PC-3 (cell line): Measurements from ENCODE around the gene EDN3. TPM values are rescaled to one million over a fixed set of nuclear protein-coding genes. Genes with fewer than 3 reads are reported as not detected.
"Not testable (repeated sequence)": the region's sequence is repeated elsewhere in the genome, so short reads cannot be mapped to it uniquely, and the experiment has no call there.

Experiments used
- ATAC-seq: fragments of 200-7000 bp; cut with Tn5 transposase; 2 replicates; pipeline ENCODE4 v1.9.1; 2020; ENCODE audit warnings: mild to moderate bottlenecking, moderate library complexity
- BruUV-seq: library from RNA; stranded (reverse); fragments of 400-500 nt; replicated peaks from 2 replicates; lab custom pipeline; 2021; lab: Mats Ljungman, UMichigan
- CTCF ChIA-PET: fragments of 300-600 bp; sonication (Branson Sonifier 250); formaldehyde crosslinking; loops from one replicate; lab custom pipeline; 2022; ENCODE audit warnings: antibody characterized with exemption; lab: Charles Lee
- POLR2A ChIA-PET: fragments of 300-600 bp; sonication (Branson Sonifier 250); formaldehyde crosslinking; loops from one replicate; lab custom pipeline; 2022; ENCODE audit warnings: antibody characterized with exemption; ENCODE audit not compliant: unreplicated experiment; lab: Charles Lee
- DNase-seq: peaks from one replicate; pipeline ENCODE4 v3.0.0-alpha.2; 2015
- H2AFZ ChIP-seq: fragments of 300-600 bp; sonication (generic); 2 replicates; pipeline ENCODE4 v1.6.0; 2016; ENCODE audit warnings: antibody characterized with exemption, low read length
- H3F3A ChIP-seq: fragments of 300-600 bp; sonication (generic); one replicate; pipeline ENCODE4 v1.6.0; 2017; ENCODE audit warnings: antibody characterized with exemption, low read length, control low read depth, mild to moderate bottlenecking; ENCODE audit not compliant: unreplicated experiment
- H3K27ac ChIP-seq: fragments of 300-600 bp; sonication (generic); 2 replicates; pipeline ENCODE4 v1.5.1; 2016; ENCODE audit warnings: mild to moderate bottlenecking, low read length
- H3K27me3 ChIP-seq: fragments of 300-600 bp; sonication (generic); 2 replicates; pipeline ENCODE4 v1.6.1; 2016; ENCODE audit warnings: low read length, mixed read lengths
- H3K36me3 ChIP-seq: fragments of 300-600 bp; sonication (generic); 2 replicates; pipeline ENCODE4 v1.6.1; 2016; ENCODE audit warnings: low read depth, mixed run types, low read length, mixed read lengths
- H3K4me1 ChIP-seq: fragments of 300-600 bp; sonication (generic); 2 replicates; pipeline ENCODE4 v1.5.1; 2016; ENCODE audit warnings: low read length; ENCODE audit not compliant: insufficient read depth
- H3K4me2 ChIP-seq: fragments of 300-600 bp; sonication (generic); 2 replicates; pipeline ENCODE4 v1.6.0; 2016; ENCODE audit warnings: low read length
- H3K4me3 ChIP-seq: fragments of 300-600 bp; sonication (generic); 2 replicates; pipeline ENCODE4 v1.5.1; 2016; ENCODE audit warnings: mild to moderate bottlenecking, low read length, mixed read lengths
- H3K79me2 ChIP-seq: fragments of 300-600 bp; sonication (generic); 2 replicates; pipeline ENCODE4 v1.6.1; 2017; ENCODE audit warnings: low read length, mixed read lengths
- H3K9ac ChIP-seq: fragments of 300-600 bp; sonication (generic); 2 replicates; pipeline ENCODE4 v1.6.0; 2016; ENCODE audit warnings: mild to moderate bottlenecking, low read length
- H3K9me2 ChIP-seq: fragments of 300-600 bp; sonication (generic); replicated peaks from 2 replicates; pipeline ENCODE4 v1.6.1; 2016; ENCODE audit warnings: mixed run types, low read length, mixed read lengths
- H3K9me3 ChIP-seq: fragments of 300-600 bp; sonication (generic); 2 replicates; pipeline ENCODE4 v1.6.1; 2016; ENCODE audit warnings: low read length, mixed read lengths
- H4K20me1 ChIP-seq: fragments of 300-600 bp; sonication (generic); 2 replicates; pipeline ENCODE4 v1.6.1; 2016; ENCODE audit warnings: low read length, mixed read lengths
- CTCF ChIP-seq: fragments of 300-600 bp; sonication (generic); conservative IDR thresholded peaks from 2 replicates; pipeline ENCODE4 v1.5.1; 2017; ENCODE audit warnings: antibody characterized with exemption, low read depth, mild to moderate bottlenecking, low read length
- EZH2 ChIP-seq: fragments of 300-600 bp; sonication (generic); IDR thresholded peaks from one replicate; pipeline ENCODE4 v1.6.1; 2017; ENCODE audit warnings: antibody characterized with exemption, mild to moderate bottlenecking, low read length; ENCODE audit not compliant: unreplicated experiment
- EZH2phosphoT487 ChIP-seq: fragments of 300-600 bp; sonication (generic); IDR thresholded peaks from 2 replicates; pipeline ENCODE4 v1.6.1; 2018; ENCODE audit warnings: mild to moderate bottlenecking, antibody characterized with exemption, low read length, borderline replicate concordance
- intact Hi-C: fragments of 100-400 bp; cut with micrococcal nuclease; formaldehyde crosslinking; loops from 2 replicates; pipeline ENCODE4 v1.9.0; 2023
- total RNA-seq: library from RNA; depleted of rRNA; stranded (reverse); fragments of >200 nt; gene quantifications from 2 replicates; pipeline ENCODE4 v1.2.3, GENCODE V29; 2014

EDN3 gene
- total RNA-seq, 1 experiment from 2014 or later: not detected

DNA sequence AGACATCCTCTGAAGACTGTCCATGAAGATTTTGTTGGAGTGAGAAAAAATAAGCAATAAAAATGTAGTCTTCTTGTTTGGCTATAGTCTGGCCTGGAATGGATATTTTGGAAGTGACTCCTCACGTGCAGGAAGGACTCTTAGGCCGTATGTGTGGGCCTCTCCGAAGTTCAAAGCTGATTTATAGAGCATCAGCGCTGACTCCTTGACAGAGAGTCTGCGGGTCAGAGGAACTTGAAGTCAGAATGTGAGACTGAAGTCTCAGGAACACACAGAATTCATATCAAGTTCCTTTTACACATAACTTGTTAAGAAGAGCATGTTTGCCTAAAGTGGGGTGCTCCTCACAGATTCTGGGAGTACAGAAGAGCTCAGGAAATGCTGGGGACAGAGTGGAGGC lies 36.1 kb downstream of the EDN3 start:
- H4K20me1 ChIP-seq: no peaks in the 10 kb centered on the region
- H3K9me2 ChIP-seq: no peaks in the 10 kb centered on the region
- H3K27me3 ChIP-seq: peaks cover 71% of the 10 kb centered on the region
- DNase-seq: no peak
- BruUV-seq: no TSS peak
- ChIA-PET CTCF (no interaction called here), POLR2A (no interaction called here)
- H3K79me2 ChIP-seq: no peaks in the 10 kb centered on the region
- H3K4me1 ChIP-seq: no peaks in the 10 kb centered on the region
- ATAC-seq: no peak
- H3K36me3 ChIP-seq: no peaks in the 10 kb centered on the region
- no peak overlapping the region for H2AFZ ChIP-seq
- H3K9me3 ChIP-seq: no peaks in the 10 kb centered on the region
- no peak overlapping the region for H3K27ac ChIP-seq
- TF ChIP-seq EZH2phosphoT487 (no peak), EZH2 (no peak), CTCF (no peak)
- H3F3A ChIP-seq: no peaks in the 10 kb centered on the region
- intact Hi-C loops: no loop called here
- no peak overlapping the region for H3K4me3 ChIP-seq
- no peak overlapping the region for H3K9ac ChIP-seq
- H3K4me2 ChIP-seq: no peak overlapping the region

DNA sequence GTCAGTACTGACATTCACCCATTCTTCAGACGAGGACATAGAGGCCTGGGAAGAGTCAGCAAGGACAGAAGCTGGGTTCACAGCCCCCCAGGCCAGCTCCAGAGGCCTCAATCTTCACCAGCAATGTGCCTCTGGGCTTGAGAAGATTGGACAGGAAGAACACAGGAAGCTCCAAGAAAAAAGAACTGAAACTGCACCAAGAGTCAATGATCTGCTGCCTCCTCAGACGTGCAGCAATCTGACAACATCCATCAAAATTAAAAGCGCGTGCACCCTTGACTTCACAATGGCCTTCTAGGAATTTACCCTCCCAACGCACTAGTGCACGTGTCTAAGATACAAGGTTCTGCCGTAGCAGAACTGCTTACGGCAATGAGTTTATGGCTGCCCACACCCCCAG lies 38.0 kb downstream of the EDN3 start:
- H3F3A ChIP-seq, H3K4me2 ChIP-seq, CTCF ChIA-PET, H3K9me2 ChIP-seq, BruUV-seq, H2AFZ ChIP-seq, H3K9me3 ChIP-seq, POLR2A ChIA-PET, H3K27ac ChIP-seq, intact Hi-C loops, H3K79me2 ChIP-seq, H4K20me1 ChIP-seq, DNase-seq, ATAC-seq, H3K9ac ChIP-seq, H3K4me3 ChIP-seq, H3K36me3 ChIP-seq, H3K4me1 ChIP-seq: not testable (repeated sequence)
- H3K27me3 ChIP-seq: peaks cover 69% of the 10 kb centered on the region

DNA sequence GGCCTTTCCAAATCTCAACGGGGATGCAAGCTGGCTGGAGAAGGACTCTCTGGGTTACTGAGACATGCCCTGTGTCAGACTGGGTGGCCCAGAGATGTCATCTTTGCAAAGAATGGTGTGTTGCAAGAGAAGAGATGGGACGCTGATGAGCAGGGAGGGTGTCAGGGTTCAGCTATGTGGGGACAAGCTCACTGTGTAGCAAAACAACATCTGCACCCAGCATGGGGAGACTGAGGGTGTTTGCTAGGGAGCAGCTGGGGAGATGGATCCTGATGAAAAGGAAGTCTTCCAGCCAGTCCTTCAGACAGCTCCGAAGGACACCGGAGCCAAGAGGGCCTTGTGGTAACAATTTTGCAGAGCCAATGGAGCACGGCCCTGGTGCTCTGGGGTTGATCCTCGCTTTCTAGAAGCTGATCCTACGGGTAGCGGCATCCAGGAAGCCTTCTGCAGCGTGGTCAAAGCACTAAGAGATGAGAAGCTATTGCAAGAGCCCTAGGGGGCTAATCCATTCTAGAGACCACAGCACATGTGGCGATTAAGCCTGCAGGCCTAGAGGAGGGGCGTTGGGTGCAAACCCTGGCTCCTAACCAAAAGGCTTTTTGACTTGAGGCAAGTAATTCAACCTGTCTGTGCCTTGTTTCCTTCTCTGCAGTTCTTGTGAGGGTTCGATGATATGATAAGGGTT lies 39.9 kb downstream of the EDN3 start:
- intact Hi-C loops: no loop called here
- H3F3A ChIP-seq: no peaks in the 10 kb centered on the region
- POLR2A ChIA-PET: no interaction called here

DNA sequence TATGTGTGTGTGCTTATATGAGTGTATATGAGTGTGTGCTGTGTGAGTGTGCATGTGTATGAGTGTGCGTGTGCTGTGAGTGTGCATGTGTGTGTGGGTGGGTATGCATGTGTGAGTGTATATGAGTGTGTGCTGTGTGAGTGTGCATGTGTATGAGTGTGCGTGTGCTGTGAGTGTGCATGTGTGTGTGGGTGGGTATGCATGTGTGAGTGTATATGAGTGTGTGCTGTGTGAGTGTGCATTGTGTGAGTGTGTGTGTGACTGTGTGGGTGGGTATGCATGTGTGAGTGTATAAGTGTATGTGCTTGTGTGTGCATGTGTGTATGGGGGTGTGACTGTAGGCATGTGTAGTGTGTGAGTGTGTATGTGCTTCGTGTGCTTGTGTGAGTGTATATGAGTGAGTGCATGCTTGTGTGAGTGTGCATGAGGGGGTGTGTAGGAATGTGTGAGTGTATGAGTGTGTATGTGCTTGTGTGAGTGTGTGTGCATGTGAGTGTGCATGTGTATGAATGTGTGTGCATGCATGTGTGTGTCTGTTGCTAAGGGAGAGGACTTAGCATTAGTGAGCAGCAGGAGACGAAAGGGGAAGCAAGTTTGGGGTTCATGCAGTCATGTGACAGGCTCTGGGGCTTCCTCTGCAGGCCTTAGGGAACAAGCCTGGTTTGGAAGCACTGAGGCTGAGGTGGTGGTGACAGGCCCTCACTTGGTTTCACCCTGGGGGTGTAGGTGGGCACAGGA lies 41.0 kb downstream of the EDN3 start:
- CTCF ChIA-PET, DNase-seq, BruUV-seq, H3K9me2 ChIP-seq, H3K4me3 ChIP-seq, H3K9me3 ChIP-seq, H2AFZ ChIP-seq, H4K20me1 ChIP-seq, H3K4me2 ChIP-seq, H3K9ac ChIP-seq, H3F3A ChIP-seq, POLR2A ChIA-PET, H3K27ac ChIP-seq, ATAC-seq, intact Hi-C loops, H3K4me1 ChIP-seq, H3K79me2 ChIP-seq, H3K36me3 ChIP-seq: not testable (repeated sequence)
- peaks cover 67% of the 10 kb centered on the region for H3K27me3 ChIP-seq

More for the DNA sequence above, 39.9 kb downstream of the EDN3 start:
- TF ChIP-seq CTCF (no peak), EZH2phosphoT487 (no peak), EZH2 (no peak)
- Histone ChIP-seq H3K4me1 (no peaks in the 10 kb centered on the region), H3K9me2 (no peaks in the 10 kb centered on the region), H3K4me3 (no peak overlapping the region), H4K20me1 (no peaks in the 10 kb centered on the region), H3K27me3 (peaks cover 68% of the 10 kb centered on the region), H3K36me3 (no peaks in the 10 kb centered on the region), H3K9me3 (no peaks in the 10 kb centered on the region), H2AFZ (no peak overlapping the region), H3K4me2 (no peak overlapping the region), H3K9ac (no peak overlapping the region), H3K79me2 (no peaks in the 10 kb centered on the region), H3K27ac (no peak overlapping the region)
- BruUV-seq: no TSS peak
- DNase-seq: no peak
- CTCF ChIA-PET: no interaction called here
- no peak for ATAC-seq
